Naive thymus-derived CD4-positive, alpha-beta T cell (primary cell): ENCODE measurements around the gene OGFR. TPM values are rescaled to one million over a fixed set of nuclear protein-coding genes. Genes with fewer than 3 reads are reported as not detected.

Experiments used
- ATAC-seq: fragments of 150-1000 bp; cut with Tn5 transposase; 2 replicates; pipeline ENCODE4 v1.10.0; 2021; ENCODE audit warnings: mild to moderate bottlenecking, moderate library complexity
- CTCF ChIA-PET: fragments of 350-600 bp; sonication (Branson Sonifier 250); formaldehyde crosslinking; loops from one replicate; lab custom pipeline; 2021; ENCODE audit warnings: antibody characterized with exemption; lab: Charles Lee
- POLR2A ChIA-PET: fragments of 350-600 bp; sonication (Branson Sonifier 250); formaldehyde crosslinking; loops from one replicate; lab custom pipeline; 2021; ENCODE audit warnings: antibody characterized with exemption, inconsistent platforms; lab: Charles Lee
- DNase-seq, 9 donors: peaks; one replicate each; pipeline versions ENCODE4 v3.0.0 to v3.0.0-alpha.2; 2020 to 2022; ENCODE audit warnings: mixed read lengths in 1 of 9
- H3K27ac ChIP-seq: one replicate; pipeline ENCODE4 v1.7.0; 2013; ENCODE audit warnings: mild to moderate bottlenecking, low read depth, low read length, moderate library complexity
- H3K27me3 ChIP-seq, 2 donors: one replicate each; pipeline ENCODE4 v1.7.0; 2013; ENCODE audit warnings: low read length in 2 of 2, mild to moderate bottlenecking in 2 of 2, moderate library complexity in 2 of 2; ENCODE audit not compliant: control insufficient read depth in 2 of 2, insufficient read depth in 2 of 2
- H3K36me3 ChIP-seq, 3 experiments: 1 replicate in 2 of 3; 2 replicates in 1 of 3; pipeline ENCODE4 v1.7.0; 2013; ENCODE audit warnings: low read length in 3 of 3, mild to moderate bottlenecking in 3 of 3, moderate library complexity in 1 of 3; ENCODE audit not compliant: insufficient read depth in 3 of 3, control insufficient read depth in 2 of 3
- H3K4me1 ChIP-seq, 2 donors: one replicate each; pipeline ENCODE4 v1.7.0; 2013; ENCODE audit warnings: low read length in 2 of 2, mild to moderate bottlenecking in 2 of 2, moderate library complexity in 1 of 2; ENCODE audit not compliant: control insufficient read depth in 2 of 2, insufficient read depth in 2 of 2
- H3K4me3 ChIP-seq: 2 replicates; pipeline ENCODE4 v1.7.0; 2013; ENCODE audit warnings: mild to moderate bottlenecking, low read length
- H3K9me3 ChIP-seq, 3 experiments: 1 replicate in 2 of 3; 2 replicates in 1 of 3; pipeline ENCODE4 v1.7.0; 2013; ENCODE audit warnings: low read length in 3 of 3; ENCODE audit not compliant: control insufficient read depth in 2 of 3
- H3K27ac Mint-ChIP-seq, 9 donors: one replicate each; pipeline ENCODE4 v1.8.0; 2020 to 2022; ENCODE audit warnings: mixed read lengths in 9 of 9, mild to moderate bottlenecking in 8 of 9, moderate library complexity in 5 of 9, inconsistent platforms in 2 of 9
- H3K27me3 Mint-ChIP-seq, 5 donors: one replicate each; pipeline ENCODE4 v1.8.0; 2021 to 2022; ENCODE audit warnings: mixed read lengths in 5 of 5, mild to moderate bottlenecking in 1 of 5
- H3K36me3 Mint-ChIP-seq, 5 donors: one replicate each; pipeline ENCODE4 v1.8.0; 2020 to 2022; ENCODE audit warnings: mixed read lengths in 5 of 5, mild to moderate bottlenecking in 3 of 5, inconsistent platforms in 1 of 5
- H3K4me1 Mint-ChIP-seq, 7 donors: one replicate each; pipeline ENCODE4 v1.8.0; 2020 to 2022; ENCODE audit warnings: mixed read lengths in 7 of 7, mild to moderate bottlenecking in 3 of 7, inconsistent platforms in 1 of 7
- H3K4me3 Mint-ChIP-seq, 10 donors: one replicate each; pipeline ENCODE4 v1.8.0; 2020 to 2022; ENCODE audit warnings: mild to moderate bottlenecking in 10 of 10, mixed read lengths in 10 of 10, moderate library complexity in 6 of 10, inconsistent platforms in 2 of 10
- H3K9me3 Mint-ChIP-seq, 11 donors: one replicate each; pipeline ENCODE4 v1.8.0; 2020 to 2022; ENCODE audit warnings: mixed read lengths in 11 of 11, mild to moderate bottlenecking in 4 of 11, inconsistent platforms in 1 of 11, moderate library complexity in 1 of 11
- intact Hi-C, 2 donors: fragments of 100-400 bp; cut with micrococcal nuclease; formaldehyde crosslinking; loops; one replicate each; pipeline ENCODE4 v1.15.1; 2023
- polyA plus RNA-seq, 2 donors: library from polyadenylated mRNA; unstranded; fragments of 300-500 nt; fragmentation: Illumina TruSeq; gene quantifications; one replicate each; pipeline ENCODE4 v1.2.3, GENCODE V29; 2021
- total RNA-seq, 6 experiments: library from RNA in 5 of 6; stranded (reverse) in 5 of 6; gene quantifications; 1 replicate in 5 of 6; 2 replicates in 1 of 6; pipeline ENCODE4 v1.2.3 and lab custom pipeline; 2021 to 2026

OGFR gene
- total and polyA plus RNA-seq, 7 experiments from 2014 or later: 34.5 to 82.7 (median 69.6) TPM

- intact Hi-C loops: no loop called here
- POLR2A ChIA-PET: interaction anchor here (0.7 to 6.3 kb wide), 5 partner anchors 18 to 147 kb away, joined by 3 to 40 read pairs (median 3); partner anchors contain the start of gene MRGBP
- no peak for DNase-seq
Observed at GRCh38 chr20:62772990-62773844, 31.4 kb upstream of the OGFR start.

DNA sequence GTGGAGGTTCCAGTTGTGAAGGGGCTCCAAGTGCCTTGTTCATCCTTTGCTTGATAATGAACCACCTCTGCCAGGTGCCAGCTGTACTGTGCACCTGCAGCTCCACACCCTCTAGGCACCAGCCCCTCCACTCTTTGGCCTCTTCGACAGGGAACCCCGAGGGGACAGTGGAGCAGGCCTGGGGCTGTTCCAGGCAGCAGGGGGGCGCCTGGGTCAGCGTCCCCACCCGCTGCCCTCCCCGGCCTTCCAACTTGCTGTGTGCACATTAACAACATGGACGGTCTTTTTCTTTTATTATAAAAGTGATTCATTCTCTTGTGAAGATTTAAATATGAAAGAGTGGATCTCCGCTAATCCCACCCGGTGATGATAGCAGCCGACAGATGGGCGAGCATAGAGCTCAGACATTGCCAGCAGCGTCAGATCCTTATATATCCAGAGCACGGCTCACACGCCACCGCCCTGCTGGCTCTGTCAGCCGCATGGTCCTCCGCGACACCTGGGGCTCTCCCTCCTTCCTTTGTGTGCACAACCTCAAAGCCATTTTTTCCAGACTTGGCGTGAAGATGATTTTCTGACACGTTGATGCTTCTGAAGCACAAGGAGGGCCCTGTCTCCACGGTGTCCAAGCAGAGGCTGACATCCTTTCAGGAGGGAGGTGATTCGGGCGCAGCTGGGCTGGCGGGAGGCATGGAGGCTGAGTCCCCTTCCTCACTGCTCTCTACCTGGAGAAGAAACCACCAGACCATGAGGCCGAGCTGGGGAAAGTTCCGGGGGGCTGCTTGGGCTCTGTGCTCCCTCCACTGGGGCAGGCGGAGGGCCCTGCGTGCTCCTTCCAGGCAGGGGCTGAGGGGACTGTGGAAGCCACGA lies 30.6 kb upstream of the OGFR start:
- POLR2A ChIA-PET: interaction anchor here (0.7 to 6.3 kb wide), 6 partner anchors 9 to 122 kb away, joined by 3 to 40 read pairs (median 4); partner anchors contain the start of gene MRGBP

More at GRCh38 chr20:62772990-62773844, 31.4 kb upstream of the OGFR start:
- ATAC-seq: no peak
- H3K27ac Mint-ChIP-seq: peak overlapping the region in 8 of 9 donors; percentile 31 to 92 (median 72)
- Histone ChIP-seq H3K27me3 (no peaks in the 10 kb centered on the region), H3K4me1 (peaks cover 24 to 49% of the 10 kb centered on the region in 2 donors), H3K9me3 (no peaks in the 10 kb centered on the region), H3K27ac (no peak overlapping the region), H3K4me3 (no peak overlapping the region), H3K36me3 (no peaks in the 10 kb centered on the region)
- H3K9me3 Mint-ChIP-seq: peaks cover 0 to 4% (median 0%) of the 10 kb centered on the region in 11 donors
- H3K27me3 Mint-ChIP-seq: no peaks in the 10 kb centered on the region
- H3K4me3 Mint-ChIP-seq: peak overlapping the region in 4 of 10 donors; percentile 20 to 91 (median 44)
- H3K36me3 Mint-ChIP-seq: peaks cover 0 to 3% (median 0%) of the 10 kb centered on the region in 5 donors
- CTCF ChIA-PET: no interaction called here
- H3K4me1 Mint-ChIP-seq: peaks cover 32 to 84% (median 65%) of the 10 kb centered on the region in 7 donors

GRCh38 chr20:62774762-62775161 lies 29.9 kb upstream of the OGFR start:
- no peak for DNase-seq
- Histone ChIP-seq H3K27me3 (no peaks in the 10 kb centered on the region), H3K4me3 (no peak overlapping the region), H3K36me3 (no peaks in the 10 kb centered on the region), H3K27ac (peak overlapping the region; percentile 77), H3K4me1 (peaks cover 24 to 49% of the 10 kb centered on the region in 2 donors), H3K9me3 (no peaks in the 10 kb centered on the region)
- Mint-ChIP-seq H3K9me3 (peaks cover 0 to 4% (median 0%) of the 10 kb centered on the region in 11 donors), H3K4me1 (peaks cover 35 to 75% (median 58%) of the 10 kb centered on the region in 7 donors), H3K36me3 (peaks cover 0 to 3% (median 0%) of the 10 kb centered on the region in 5 donors), H3K27me3 (no peaks in the 10 kb centered on the region), H3K4me3 (peak overlapping the region in 7 of 10 donors; percentile 2 to 91 (median 41)), H3K27ac (peak overlapping the region; percentile 70 to 93 (median 92))
- intact Hi-C loops: loop anchor here in 1 of 2 donors (5.0 kb wide), 1 partner anchor 122 kb away; no protein-coding TSS in a partner anchor
- peak; percentile 28 for ATAC-seq
- ChIA-PET POLR2A (interaction anchor here (0.7 to 6.3 kb wide), 6 partner anchors 10 to 35 kb away, joined by 3 to 40 read pairs (median 3); partner anchors contain the start of gene MRGBP), CTCF (interaction anchor here (0.6 kb wide), 1 partner anchor 254 kb away, joined by 3 read pairs; no protein-coding TSS in a partner anchor)

More for the DNA sequence above, 30.6 kb upstream of the OGFR start:
- no peak overlapping the region for H3K4me3 ChIP-seq
- CTCF ChIA-PET: no interaction called here
- peak overlapping the region; percentile 77 for H3K27ac ChIP-seq
- DNase-seq (no peak), ATAC-seq (no peak)
- Mint-ChIP-seq H3K36me3 (peaks cover 0 to 3% (median 0%) of the 10 kb centered on the region in 5 donors), H3K27me3 (no peaks in the 10 kb centered on the region), H3K4me1 (peaks cover 35 to 80% (median 61%) of the 10 kb centered on the region in 7 donors), H3K27ac (peak overlapping the region in 8 of 9 donors; percentile 79 to 93 (median 92)), H3K9me3 (peaks cover 0 to 4% (median 0%) of the 10 kb centered on the region in 11 donors), H3K4me3 (peak overlapping the region in 8 of 10 donors; percentile 14 to 91 (median 52))
- H3K9me3 ChIP-seq: no peaks in the 10 kb centered on the region
- intact Hi-C loops: no loop called here
- H3K27me3 ChIP-seq: no peaks in the 10 kb centered on the region
- H3K4me1 ChIP-seq: peaks cover 24 to 49% of the 10 kb centered on the region in 2 donors
- H3K36me3 ChIP-seq: no peaks in the 10 kb centered on the region

DNA sequence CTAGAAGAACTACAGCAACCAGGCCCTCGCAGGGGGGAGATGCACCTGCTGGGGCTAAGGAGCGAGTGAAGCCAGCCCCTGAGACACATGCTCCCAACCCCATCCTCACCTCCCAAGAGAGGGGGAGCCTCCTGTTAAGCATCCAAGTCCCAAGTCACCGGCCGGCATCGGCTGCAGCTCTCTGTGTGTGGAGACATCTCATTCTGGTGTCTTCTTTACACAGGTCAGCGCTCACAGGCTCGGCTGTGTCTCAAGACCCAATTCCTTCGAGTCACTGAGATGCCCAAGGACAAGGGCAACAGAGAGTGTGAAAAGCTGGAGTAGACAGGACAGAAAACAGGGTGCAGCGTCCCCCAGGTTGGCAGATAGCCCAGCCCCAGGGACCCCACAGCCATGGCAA lies 29.4 kb upstream of the OGFR start:
- no peak for ATAC-seq
- Histone ChIP-seq H3K27me3 (no peaks in the 10 kb centered on the region), H3K4me3 (no peak overlapping the region), H3K36me3 (no peaks in the 10 kb centered on the region), H3K27ac (peak overlapping the region; percentile 77), H3K4me1 (peaks cover 24 to 49% of the 10 kb centered on the region in 2 donors), H3K9me3 (no peaks in the 10 kb centered on the region)
- intact Hi-C loops: loop anchor here in 1 of 2 donors (5.0 kb wide), 1 partner anchor 123 kb away; no protein-coding TSS in a partner anchor
- DNase-seq: no peak
- Mint-ChIP-seq H3K4me3 (peak overlapping the region in 8 of 10 donors; percentile 36 to 91 (median 63)), H3K4me1 (peaks cover 35 to 75% (median 58%) of the 10 kb centered on the region in 7 donors), H3K9me3 (peaks cover 0 to 4% (median 0%) of the 10 kb centered on the region in 11 donors), H3K27ac (peak overlapping the region in 8 of 9 donors; percentile 23 to 93 (median 92)), H3K27me3 (no peaks in the 10 kb centered on the region), H3K36me3 (peaks cover 0 to 3% (median 0%) of the 10 kb centered on the region in 5 donors)
- ChIA-PET POLR2A (interaction anchor here (0.7 to 6.3 kb wide), 5 partner anchors 9 to 35 kb away, joined by 3 to 40 read pairs (median 3); partner anchors contain the start of gene MRGBP), CTCF (interaction anchor here (0.6 kb wide), 1 partner anchor 253 kb away, joined by 3 read pairs; no protein-coding TSS in a partner anchor)

DNA sequence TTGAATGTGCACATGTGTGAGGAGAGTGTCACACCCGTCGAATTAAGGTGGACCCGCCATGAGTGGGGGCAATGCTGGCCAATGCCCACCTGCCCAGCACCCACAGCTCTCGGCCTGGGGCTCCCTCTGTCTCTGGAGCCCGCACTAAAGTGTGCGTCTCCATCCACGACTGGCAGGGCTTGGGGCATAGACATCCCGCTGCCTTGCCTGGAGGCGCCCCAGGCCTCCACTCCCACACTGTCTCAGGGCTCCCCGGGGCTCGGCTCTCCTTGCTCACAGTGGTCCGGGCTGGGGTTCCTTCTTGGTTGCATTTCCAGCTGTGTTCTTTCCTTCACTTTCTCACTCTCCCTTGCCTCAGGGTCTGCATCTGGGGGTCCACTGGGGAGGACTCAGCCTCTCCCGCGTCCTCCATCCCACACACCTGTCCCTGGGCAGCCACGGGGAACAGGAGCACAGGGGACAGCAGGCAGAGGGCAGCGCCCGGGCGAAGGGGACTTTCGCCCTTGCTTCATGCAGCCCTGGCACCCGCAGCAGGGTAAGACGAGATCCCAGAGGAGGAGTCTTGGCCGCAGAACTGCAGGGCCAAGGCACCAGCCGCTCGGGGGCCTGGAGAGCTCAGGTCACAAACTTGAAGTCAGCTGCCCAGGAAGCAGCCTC lies 28.5 kb upstream of the OGFR start:
- Mint-ChIP-seq H3K27me3 (no peaks in the 10 kb centered on the region), H3K36me3 (peaks cover 0 to 3% (median 0%) of the 10 kb centered on the region in 5 donors), H3K9me3 (peaks cover 0 to 4% (median 0%) of the 10 kb centered on the region in 11 donors), H3K27ac (peak overlapping the region; percentile 86 to 95 (median 92)), H3K4me3 (peak overlapping the region; percentile 38 to 91 (median 66)), H3K4me1 (peaks cover 35 to 69% (median 58%) of the 10 kb centered on the region in 7 donors)
- peak overlapping the region; percentile 49 for H3K4me3 ChIP-seq
- no peak for ATAC-seq
- POLR2A ChIA-PET: interaction anchor here (0.9 to 6.3 kb wide), 2 partner anchors 19 to 28 kb away, joined by 3 to 40 read pairs; partner anchors contain the start of gene MRGBP
- no peaks in the 10 kb centered on the region for H3K27me3 ChIP-seq
- DNase-seq: no peak
- H3K9me3 ChIP-seq: no peaks in the 10 kb centered on the region
- intact Hi-C loops: loop anchor here (1.0 to 5.0 kb wide), 4 partner anchors 28 to 134 kb away; partner anchors contain the start of genes OGFR (in 1 of the 2) and SLCO4A1 (in 1 of the 2)
- peaks cover 24 to 49% of the 10 kb centered on the region in 2 donors for H3K4me1 ChIP-seq
- CTCF ChIA-PET: no interaction called here
- H3K27ac ChIP-seq: peak overlapping the region; percentile 77
- no peaks in the 10 kb centered on the region for H3K36me3 ChIP-seq
